Endodermal cell (in vitro differentiated cells): Measurements from ENCODE around the gene TACC3. TPM values are rescaled to one million over a fixed set of nuclear protein-coding genes. Genes with fewer than 3 reads are reported as not detected.

ENCODE experiments used
- DNase-seq: peaks from one replicate; pipeline ENCODE4 v3.0.0-alpha.2; 2017
- H3K27ac ChIP-seq: 2 replicates; pipeline ENCODE4 v1.5.1; 2013; ENCODE audit warnings: mild to moderate bottlenecking, low read depth, low read length, moderate library complexity
- H3K27me3 ChIP-seq: 2 replicates; pipeline ENCODE4 v1.6.1; 2013; ENCODE audit warnings: mild to moderate bottlenecking, low read length, moderate library complexity; ENCODE audit not compliant: insufficient read depth, control insufficient read depth, poor library complexity, severe bottlenecking
- H3K36me3 ChIP-seq: 2 replicates; pipeline ENCODE4 v1.7.0; 2013; ENCODE audit warnings: mild to moderate bottlenecking, low read length, moderate library complexity; ENCODE audit not compliant: control insufficient read depth, insufficient read depth
- H3K4me1 ChIP-seq: one replicate; pipeline ENCODE4 v1.7.0; 2013; ENCODE audit warnings: low read length; ENCODE audit not compliant: control insufficient read depth, insufficient read depth
- H3K4me3 ChIP-seq: 2 replicates; pipeline ENCODE4 v1.5.1; 2013; ENCODE audit warnings: mild to moderate bottlenecking, low read length, moderate library complexity
- H3K9ac ChIP-seq: 2 replicates; pipeline ENCODE4 v1.6.1; 2013; ENCODE audit warnings: mild to moderate bottlenecking, low read length, moderate library complexity; ENCODE audit not compliant: poor library complexity, severe bottlenecking; ENCODE audit errors: extremely low read depth
- H3K9me3 ChIP-seq: 2 replicates; pipeline ENCODE4 v1.6.1; 2013; ENCODE audit warnings: mild to moderate bottlenecking, low read length, moderate library complexity; ENCODE audit not compliant: control insufficient read depth
- H3K27ac Mint-ChIP-seq: 2 replicates; pipeline ENCODE4 v1.8.0; 2020; ENCODE audit warnings: mixed read lengths
- H3K27me3 Mint-ChIP-seq: 2 replicates; pipeline ENCODE4 v1.8.0; 2021; ENCODE audit warnings: mild to moderate bottlenecking, mixed read lengths; ENCODE audit not compliant: insufficient read depth
- H3K36me3 Mint-ChIP-seq: 2 replicates; pipeline ENCODE4 v1.8.0; 2020; ENCODE audit warnings: low read depth, mixed read lengths
- H3K4me1 Mint-ChIP-seq: 2 replicates; pipeline ENCODE4 v1.8.0; 2020; ENCODE audit warnings: mixed read lengths
- H3K4me3 Mint-ChIP-seq: 2 replicates; pipeline ENCODE4 v1.8.0; 2020; ENCODE audit warnings: mild to moderate bottlenecking, moderate library complexity, mixed read lengths
- H3K9me3 Mint-ChIP-seq: 2 replicates; pipeline ENCODE4 v1.8.0; 2020; ENCODE audit warnings: mild to moderate bottlenecking, mixed read lengths
- CTCF ChIP-seq: fragments of 200-600 bp; sonication (generic); conservative IDR thresholded peaks from 2 replicates; pipeline ENCODE4 v1.5.0; 2021; ENCODE audit warnings: antibody characterized with exemption, mild to moderate bottlenecking
- WGBS, 2 experiments: methylation state at CpG; one replicate each; pipeline versions ENCODE4 v1.1.5 to v1.1.7; 2013; ENCODE audit warnings: missing lambda C conversion rate in 2 of 2, mixed read lengths in 1 of 2; ENCODE audit not compliant: insufficient coverage in 1 of 2, insufficient read length in 1 of 2; 5-methylcytosine and 5-hydroxymethylcytosine counted together
- total RNA-seq, 2 donors: library from RNA; stranded (reverse); fragmentation: NEBNext Ultra II Directional in 1 of 2; extraction: Animal tissue kit (Norgen Biotek cat#: 25700) in 1 of 2; gene quantifications; 2 replicates in 1 of 2; 3 replicates in 1 of 2; pipeline ENCODE4 v1.2.1, GENCODE V29; 2021

TACC3 gene
- total RNA-seq, 2 donors from 2014 or later: 113 to 182 TPM

DNA sequence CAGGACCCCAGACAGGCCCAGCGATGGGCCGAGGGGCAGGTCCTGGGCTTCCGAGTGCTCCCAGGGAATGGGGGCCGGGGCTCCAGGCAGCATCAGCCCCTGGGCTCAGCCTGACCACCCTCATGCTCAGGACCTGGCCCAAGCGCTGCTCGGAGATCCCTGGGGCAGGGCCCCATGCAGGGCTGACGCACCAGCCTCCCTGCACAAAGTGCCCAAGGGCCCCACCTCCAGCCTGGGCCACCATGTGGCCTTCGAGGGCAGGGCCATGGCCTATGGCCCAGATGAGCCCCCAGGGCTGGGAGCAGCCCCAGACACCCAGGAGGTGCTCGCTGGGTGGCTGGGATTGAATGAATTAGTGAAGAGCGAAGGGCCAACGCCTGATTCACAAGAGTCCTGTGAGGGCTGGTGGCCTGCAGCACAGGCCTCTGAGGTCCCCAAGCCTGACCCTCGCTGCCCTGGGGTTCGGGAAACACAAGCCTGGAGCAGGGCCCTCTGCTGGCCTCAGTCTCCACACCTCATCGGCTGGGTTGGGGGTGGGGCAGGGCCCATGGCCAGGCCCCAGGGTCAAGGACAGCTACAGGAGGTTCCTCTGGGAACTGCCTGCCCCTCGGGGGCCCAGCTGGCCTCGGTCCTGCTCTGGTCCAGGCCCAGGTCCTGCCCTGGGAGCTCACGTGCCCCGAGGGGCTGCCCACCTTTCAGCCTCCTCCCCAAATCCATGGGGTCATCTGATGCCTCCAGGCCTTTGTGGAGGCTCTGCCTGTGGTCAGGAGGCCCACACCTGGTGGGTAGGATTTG, 58.5 kb downstream of the TACC3 start:
- H3K27ac Mint-ChIP-seq: no peak overlapping the region
- Histone ChIP-seq H3K27me3 (no peaks in the 10 kb centered on the region), H3K27ac (no peak overlapping the region), H3K9me3 (no peaks in the 10 kb centered on the region), H3K9ac (no peak overlapping the region), H3K4me1 (no peaks in the 10 kb centered on the region), H3K36me3 (no peaks in the 10 kb centered on the region), H3K4me3 (no peak overlapping the region)
- peak; percentile 21 for TF ChIP-seq CTCF
- 88 to 97% methylated on average over 7 to 18 of the region's 18 CpGs for WGBS, 2 experiments
- H3K36me3 Mint-ChIP-seq: no peaks in the 10 kb centered on the region
- no peak overlapping the region for H3K4me3 Mint-ChIP-seq
- H3K4me1 Mint-ChIP-seq: no peaks in the 10 kb centered on the region
- DNase-seq: no peak
- H3K9me3 Mint-ChIP-seq: no peaks in the 10 kb centered on the region
- no peaks in the 10 kb centered on the region for H3K27me3 Mint-ChIP-seq

DNA sequence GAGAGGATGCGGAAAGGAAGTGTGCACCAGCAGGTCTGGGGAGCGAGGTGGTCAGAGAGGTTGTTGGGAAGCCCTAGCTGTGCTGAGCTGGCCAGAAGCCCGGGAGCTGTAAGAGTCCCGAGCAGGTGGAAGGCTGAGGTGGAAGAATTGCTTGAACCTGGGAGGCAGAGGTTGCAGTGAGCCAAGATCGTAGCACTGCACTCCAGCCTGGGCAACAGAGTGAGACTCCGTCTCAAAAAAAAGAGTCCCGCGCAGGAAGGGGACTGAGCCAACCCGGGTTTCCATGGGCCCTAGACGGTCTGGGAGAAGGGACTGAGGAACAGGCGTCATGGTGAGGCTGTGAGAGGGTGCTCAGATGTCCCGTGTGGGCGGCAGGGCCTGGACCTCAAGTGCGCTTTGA, 59.1 kb downstream of the TACC3 start:
- Mint-ChIP-seq H3K9me3 (no peaks in the 10 kb centered on the region), H3K27ac (no peak overlapping the region), H3K27me3 (no peaks in the 10 kb centered on the region), H3K4me1 (no peaks in the 10 kb centered on the region), H3K36me3 (no peaks in the 10 kb centered on the region), H3K4me3 (no peak overlapping the region)
- WGBS, 2 experiments: 94 to 95% methylated on average over 8 to 14 of the region's 14 CpGs
- H3K9ac ChIP-seq: no peak overlapping the region
- DNase-seq: no peak
- H3K36me3 ChIP-seq: no peaks in the 10 kb centered on the region
- no peak overlapping the region for H3K4me3 ChIP-seq
- H3K27ac ChIP-seq: no peak overlapping the region
- H3K27me3 ChIP-seq: no peaks in the 10 kb centered on the region
- TF ChIP-seq CTCF: no peak
- H3K9me3 ChIP-seq: no peaks in the 10 kb centered on the region
- no peaks in the 10 kb centered on the region for H3K4me1 ChIP-seq

- Histone ChIP-seq H3K27ac (no peak overlapping the region), H3K36me3 (no peaks in the 10 kb centered on the region), H3K9me3 (no peaks in the 10 kb centered on the region), H3K27me3 (no peaks in the 10 kb centered on the region), H3K9ac (no peak overlapping the region), H3K4me3 (no peak overlapping the region), H3K4me1 (no peaks in the 10 kb centered on the region)
- no peaks in the 10 kb centered on the region for H3K27me3 Mint-ChIP-seq
- TF ChIP-seq CTCF: no peak
- no peaks in the 10 kb centered on the region for H3K36me3 Mint-ChIP-seq
- WGBS, 2 experiments: 92 to 93% methylated on average over 2 to 10 of the region's 10 CpGs
- no peaks in the 10 kb centered on the region for H3K9me3 Mint-ChIP-seq
- H3K27ac Mint-ChIP-seq: no peak overlapping the region
- no peaks in the 10 kb centered on the region for H3K4me1 Mint-ChIP-seq
- H3K4me3 Mint-ChIP-seq: no peak overlapping the region
- DNase-seq: no peak
Observed at GRCh38 chr4:1783015-1783414, 61.7 kb downstream of the TACC3 start.
